ENCODE measurements around the gene TOR2A. TPM values are rescaled to one million over a fixed set of nuclear protein-coding genes. Genes with fewer than 3 reads are reported as not detected.

TOR2A gene
- total and polyA plus RNA-seq, 9 of the 15 experiments (the other 6 are each of a cell fraction or from before 2014, with no cell fraction given): 0.80 to 25.9 (median 11.1) TPM

- ATAC-seq: no peak
- WGBS (ENCODE audit: insufficient coverage, low coverage, missing lambda C conversion rate): 94% methylated on average over 4 of the region's 5 CpGs
- no peak overlapping the region for H2AFZ ChIP-seq (ENCODE audit: low read depth, low read length)
- POLR2A ChIA-PET: interaction anchor here (0.8 kb wide), 1 partner anchor 101 kb away, joined by 4 read pairs; no protein-coding TSS in a partner anchor
- H3K9me3 ChIP-seq (replicated peaks; ENCODE audit: control insufficient read depth, insufficient read depth, low read depth, low read length): no peaks in the 10 kb centered on the region
- H3K4me3 ChIP-seq: no peak overlapping the region
- no peak for DNase-seq (ENCODE audit: extremely low read depth in 1 of 4, low spot score in 3 of 4)
- no peaks in the 10 kb centered on the region for H3K79me2 ChIP-seq (ENCODE audit: control insufficient read depth, insufficient read depth, low read length)
- no peak overlapping the region for H3K4me2 ChIP-seq (ENCODE audit: insufficient read depth, low read length)
- no peaks in the 10 kb centered on the region for H3K36me3 ChIP-seq (ENCODE audit: control insufficient read depth, insufficient read depth, low read length)
- FAIRE-seq: no peak
- intact Hi-C loops (cut with micrococcal nuclease) (no loop called here), in situ Hi-C loops (cut with MboI) (loop anchor here (25.0 kb wide), 1 partner anchor 593 kb away; the partner anchor contains the start of gene URM1)
- BruUV-seq (replicated peaks): no TSS peak
- H3K9ac ChIP-seq (ENCODE audit: insufficient read depth in 1 of 2, low read depth in 2 of 2, low read length in 2 of 2): no peak overlapping the region
- CTCF ChIA-PET (ENCODE audit: low intra/inter-chr PET ratio): no interaction called here
- H3K9me1 ChIP-seq (ENCODE audit: control insufficient read depth, insufficient read depth, low read length): no peaks in the 10 kb centered on the region
- H3K27ac ChIP-seq (ENCODE audit: extremely low read depth, low read depth, low read length): no peak overlapping the region
- no peaks in the 10 kb centered on the region for H3K27me3 ChIP-seq (ENCODE audit: control insufficient read depth in 2 of 2, insufficient read depth in 2 of 2, low read length in 2 of 2)
- H4K20me1 ChIP-seq (replicated peaks; ENCODE audit: control insufficient read depth, insufficient read depth, low read length): no peaks in the 10 kb centered on the region
- peaks cover 19 to 31% of the 10 kb centered on the region in 2 experiments for H3K4me1 ChIP-seq (replicated peaks in 1 of 2; ENCODE audit: control insufficient read depth in 2 of 2, insufficient read depth in 2 of 2, low read length in 2 of 2)
- no peak for TF ChIP-seq FOXK2 (conservative IDR thresholded peaks at IDR 0.05 in 1 of 2, IDR thresholded peaks at IDR 0.05 in 1 of 2; ENCODE audit: low read depth in 2 of 2)
- peak; percentile 50; the same call in 1 of the 2 replicates for TF ChIP-seq ZBTB33 (CRISPR knock-in tag; IDR thresholded peaks at IDR 0.05)
- TF ChIP-seq CREB3 (tag; conservative IDR thresholded peaks at IDR 0.05; ENCODE audit: low read depth): no peak
- no peak for TF ChIP-seq ARHGAP35 (IDR thresholded peaks at IDR 0.05; ENCODE audit: partially characterized antibody)
- TF ChIP-seq DLX4 (CRISPR knock-in tag; IDR thresholded peaks at IDR 0.05): no peak
- TF ChIP-seq ZBTB1 (CRISPR knock-in tag; IDR thresholded peaks at IDR 0.05; ENCODE audit: borderline replicate concordance, low read depth): no peak
- no peak for TF ChIP-seq GTF2E2 (tag; IDR thresholded peaks at IDR 0.05)
These were observed 34.0 kb upstream of the TOR2A start for GRCh38 chr9:127769101-127769500.
